ENCODE measurements around the gene BFSP2. TPM values are rescaled to one million over a fixed set of nuclear protein-coding genes. Genes with fewer than 3 reads are reported as not detected.
"Not testable (repeated sequence)": the region's sequence is repeated elsewhere in the genome, so short reads cannot be mapped to it uniquely, and the experiment has no call there.

BFSP2 gene
- total RNA-seq, 1 donor from 2014 or later = 2.1 TPM

GRCh38 chr3:133482474-133482873 is 82.6 kb downstream of the BFSP2 start:
- H3K9ac ChIP-seq (ENCODE audit: low read depth in 1 of 3, low read length in 3 of 3); H3K27me3 ChIP-seq (ENCODE audit: control insufficient read depth in 3 of 3, insufficient read depth in 3 of 3, low read length in 3 of 3); H3K4me1 ChIP-seq (ENCODE audit: control insufficient read depth in 3 of 3, insufficient read depth in 3 of 3, low read length in 3 of 3); H3K27ac ChIP-seq (ENCODE audit: low read depth, low read length); H3K4me3 ChIP-seq (ENCODE audit: low read length in 3 of 3); H3K9me3 ChIP-seq (ENCODE audit: control insufficient read depth in 3 of 3, low read length in 3 of 3); H3K36me3 ChIP-seq (ENCODE audit: control insufficient read depth in 3 of 3, insufficient read depth in 3 of 3, low read length in 3 of 3): not testable (repeated sequence)

GRCh38 chr3:133486658-133487057 is 86.8 kb downstream of the BFSP2 start:
- no peaks in the 10 kb centered on the region for H3K27me3 ChIP-seq (ENCODE audit: control insufficient read depth in 3 of 3, insufficient read depth in 3 of 3, low read length in 3 of 3)
- no peak overlapping the region for H3K9ac ChIP-seq (ENCODE audit: low read depth in 1 of 3, low read length in 3 of 3)
- no peaks in the 10 kb centered on the region for H3K36me3 ChIP-seq (ENCODE audit: control insufficient read depth in 3 of 3, insufficient read depth in 3 of 3, low read length in 3 of 3)
- no peak overlapping the region for H3K4me3 ChIP-seq (ENCODE audit: low read length in 3 of 3)
- no peaks in the 10 kb centered on the region for H3K4me1 ChIP-seq (ENCODE audit: control insufficient read depth in 3 of 3, insufficient read depth in 3 of 3, low read length in 3 of 3)
- H3K9me3 ChIP-seq (ENCODE audit: control insufficient read depth in 3 of 3, low read length in 3 of 3) = peaks cover 2 to 5% (median 3%) of the 10 kb centered on the region in 3 donors
- H3K27ac ChIP-seq (ENCODE audit: low read depth, low read length) = no peak overlapping the region

GRCh38 chr3:133487204-133487603 is 87.3 kb downstream of the BFSP2 start:
- Histone ChIP-seq H3K4me1 (ENCODE audit: control insufficient read depth in 3 of 3, insufficient read depth in 3 of 3, low read length in 3 of 3) (no peaks in the 10 kb centered on the region), H3K36me3 (ENCODE audit: control insufficient read depth in 3 of 3, insufficient read depth in 3 of 3, low read length in 3 of 3) (no peaks in the 10 kb centered on the region), H3K9ac (ENCODE audit: low read depth in 1 of 3, low read length in 3 of 3) (no peak overlapping the region), H3K27ac (ENCODE audit: low read depth, low read length) (no peak overlapping the region), H3K9me3 (ENCODE audit: control insufficient read depth in 3 of 3, low read length in 3 of 3) (peaks cover 2 to 5% (median 3%) of the 10 kb centered on the region in 3 donors), H3K27me3 (ENCODE audit: control insufficient read depth in 3 of 3, insufficient read depth in 3 of 3, low read length in 3 of 3) (no peaks in the 10 kb centered on the region), H3K4me3 (ENCODE audit: low read length in 3 of 3) (no peak overlapping the region)

- Histone ChIP-seq H3K4me1 (ENCODE audit: control insufficient read depth in 3 of 3, insufficient read depth in 3 of 3, low read length in 3 of 3) (no peaks in the 10 kb centered on the region), H3K27ac (ENCODE audit: low read depth, low read length) (no peak overlapping the region), H3K4me3 (ENCODE audit: low read length in 3 of 3) (no peak overlapping the region), H3K27me3 (ENCODE audit: control insufficient read depth in 3 of 3, insufficient read depth in 3 of 3, low read length in 3 of 3) (no peaks in the 10 kb centered on the region), H3K9me3 (ENCODE audit: control insufficient read depth in 3 of 3, low read length in 3 of 3) (peaks cover 2 to 5% (median 3%) of the 10 kb centered on the region in 3 donors), H3K36me3 (ENCODE audit: control insufficient read depth in 3 of 3, insufficient read depth in 3 of 3, low read length in 3 of 3) (no peaks in the 10 kb centered on the region), H3K9ac (ENCODE audit: low read depth in 1 of 3, low read length in 3 of 3) (no peak overlapping the region)
Measured at GRCh38 chr3:133487920-133488540, 88.2 kb downstream of the BFSP2 start.

GRCh38 chr3:133488785-133489367 is 89.0 kb downstream of the BFSP2 start:
- Histone ChIP-seq H3K36me3 (ENCODE audit: control insufficient read depth in 3 of 3, insufficient read depth in 3 of 3, low read length in 3 of 3) (no peaks in the 10 kb centered on the region), H3K4me1 (ENCODE audit: control insufficient read depth in 3 of 3, insufficient read depth in 3 of 3, low read length in 3 of 3) (no peaks in the 10 kb centered on the region), H3K4me3 (ENCODE audit: low read length in 3 of 3) (no peak overlapping the region), H3K9me3 (ENCODE audit: control insufficient read depth in 3 of 3, low read length in 3 of 3) (peaks cover 2 to 5% (median 3%) of the 10 kb centered on the region in 3 donors), H3K27me3 (ENCODE audit: control insufficient read depth in 3 of 3, insufficient read depth in 3 of 3, low read length in 3 of 3) (no peaks in the 10 kb centered on the region), H3K27ac (ENCODE audit: low read depth, low read length) (no peak overlapping the region), H3K9ac (ENCODE audit: low read depth in 1 of 3, low read length in 3 of 3) (no peak overlapping the region)

GRCh38 chr3:133489466-133490085 is 89.7 kb downstream of the BFSP2 start:
- peaks cover 2 to 5% (median 3%) of the 10 kb centered on the region in 3 donors for H3K9me3 ChIP-seq (ENCODE audit: control insufficient read depth in 3 of 3, low read length in 3 of 3)
- no peak overlapping the region for H3K27ac ChIP-seq (ENCODE audit: low read depth, low read length)
- H3K4me3 ChIP-seq (ENCODE audit: low read length in 3 of 3) = no peak overlapping the region
- H3K9ac ChIP-seq (ENCODE audit: low read depth in 1 of 3, low read length in 3 of 3) = no peak overlapping the region
- H3K27me3 ChIP-seq (ENCODE audit: control insufficient read depth in 3 of 3, insufficient read depth in 3 of 3, low read length in 3 of 3) = no peaks in the 10 kb centered on the region
- no peaks in the 10 kb centered on the region for H3K36me3 ChIP-seq (ENCODE audit: control insufficient read depth in 3 of 3, insufficient read depth in 3 of 3, low read length in 3 of 3)
- no peaks in the 10 kb centered on the region for H3K4me1 ChIP-seq (ENCODE audit: control insufficient read depth in 3 of 3, insufficient read depth in 3 of 3, low read length in 3 of 3)

GRCh38 chr3:133490468-133491351 is 90.9 kb downstream of the BFSP2 start:
- peaks cover 2 to 5% (median 3%) of the 10 kb centered on the region in 3 donors for H3K9me3 ChIP-seq (ENCODE audit: control insufficient read depth in 3 of 3, low read length in 3 of 3)
- no peaks in the 10 kb centered on the region for H3K36me3 ChIP-seq (ENCODE audit: control insufficient read depth in 3 of 3, insufficient read depth in 3 of 3, low read length in 3 of 3)
- no peak overlapping the region for H3K9ac ChIP-seq (ENCODE audit: low read depth in 1 of 3, low read length in 3 of 3)
- no peaks in the 10 kb centered on the region for H3K27me3 ChIP-seq (ENCODE audit: control insufficient read depth in 3 of 3, insufficient read depth in 3 of 3, low read length in 3 of 3)
- no peaks in the 10 kb centered on the region for H3K4me1 ChIP-seq (ENCODE audit: control insufficient read depth in 3 of 3, insufficient read depth in 3 of 3, low read length in 3 of 3)
- no peak overlapping the region for H3K27ac ChIP-seq (ENCODE audit: low read depth, low read length)
- no peak overlapping the region for H3K4me3 ChIP-seq (ENCODE audit: low read length in 3 of 3)

- H3K27ac ChIP-seq (ENCODE audit: low read depth, low read length) = no peak overlapping the region
- H3K9ac ChIP-seq (ENCODE audit: low read depth in 1 of 3, low read length in 3 of 3) = no peak overlapping the region
- no peaks in the 10 kb centered on the region for H3K27me3 ChIP-seq (ENCODE audit: control insufficient read depth in 3 of 3, insufficient read depth in 3 of 3, low read length in 3 of 3)
- no peaks in the 10 kb centered on the region for H3K4me1 ChIP-seq (ENCODE audit: control insufficient read depth in 3 of 3, insufficient read depth in 3 of 3, low read length in 3 of 3)
- H3K36me3 ChIP-seq (ENCODE audit: control insufficient read depth in 3 of 3, insufficient read depth in 3 of 3, low read length in 3 of 3) = no peaks in the 10 kb centered on the region
- H3K9me3 ChIP-seq (ENCODE audit: control insufficient read depth in 3 of 3, low read length in 3 of 3) = peaks cover 2 to 3% (median 2%) of the 10 kb centered on the region in 3 donors
- no peak overlapping the region for H3K4me3 ChIP-seq (ENCODE audit: low read length in 3 of 3)
Measured at GRCh38 chr3:133491481-133492059, 91.7 kb downstream of the BFSP2 start.

GRCh38 chr3:133492159-133492741 is 92.4 kb downstream of the BFSP2 start:
- Histone ChIP-seq H3K27ac (ENCODE audit: low read depth, low read length) (no peak overlapping the region), H3K4me1 (ENCODE audit: control insufficient read depth in 3 of 3, insufficient read depth in 3 of 3, low read length in 3 of 3) (no peaks in the 10 kb centered on the region), H3K9me3 (ENCODE audit: control insufficient read depth in 3 of 3, low read length in 3 of 3) (no peaks in the 10 kb centered on the region), H3K27me3 (ENCODE audit: control insufficient read depth in 3 of 3, insufficient read depth in 3 of 3, low read length in 3 of 3) (no peaks in the 10 kb centered on the region), H3K36me3 (ENCODE audit: control insufficient read depth in 3 of 3, insufficient read depth in 3 of 3, low read length in 3 of 3) (no peaks in the 10 kb centered on the region), H3K9ac (ENCODE audit: low read depth in 1 of 3, low read length in 3 of 3) (no peak overlapping the region), H3K4me3 (ENCODE audit: low read length in 3 of 3) (no peak overlapping the region)

All from skeletal muscle tissue (tissue), 4 donors.